Stimulated activated CD8-positive, alpha-beta memory T cell treated with anti-CD3 and anti-CD28 coated beads, Interleukin-7, amount 100 ng/mL, for 48 hours (primary cell): Measurements from ENCODE around the gene RAB33A.
"Not testable (repeated sequence)": the region's sequence is repeated elsewhere in the genome, so short reads cannot be mapped to it uniquely, and the experiment has no call there.

Source experiments
- DNase-seq, 2 donors: peaks; one replicate each; pipeline ENCODE4 v3.0.0-alpha.2; 2020; ENCODE audit warnings: low read depth in 1 of 2; ENCODE audit errors: extremely low read depth in 1 of 2

Gene RAB33A

GRCh38 chrX:130231184-130231583, 59.4 kb downstream of the RAB33A start:
- not testable (repeated sequence) for DNase-seq
